HG03575 (cell line): ENCODE data around the gene WDR76.
"Not testable (repeated sequence)": the region's sequence is repeated elsewhere in the genome, so short reads cannot be mapped to it uniquely, and the experiment has no call there.

Experiments used
- ATAC-seq: cut with Tn5 transposase; IDR thresholded peaks from one replicate; pipeline ENCODE4 v1.9.1; 2021; ENCODE audit not compliant: unreplicated experiment, insufficient number of reproducible peaks, low FRiP score; ENCODE audit errors: extremely low read depth

Gene WDR76

DNA sequence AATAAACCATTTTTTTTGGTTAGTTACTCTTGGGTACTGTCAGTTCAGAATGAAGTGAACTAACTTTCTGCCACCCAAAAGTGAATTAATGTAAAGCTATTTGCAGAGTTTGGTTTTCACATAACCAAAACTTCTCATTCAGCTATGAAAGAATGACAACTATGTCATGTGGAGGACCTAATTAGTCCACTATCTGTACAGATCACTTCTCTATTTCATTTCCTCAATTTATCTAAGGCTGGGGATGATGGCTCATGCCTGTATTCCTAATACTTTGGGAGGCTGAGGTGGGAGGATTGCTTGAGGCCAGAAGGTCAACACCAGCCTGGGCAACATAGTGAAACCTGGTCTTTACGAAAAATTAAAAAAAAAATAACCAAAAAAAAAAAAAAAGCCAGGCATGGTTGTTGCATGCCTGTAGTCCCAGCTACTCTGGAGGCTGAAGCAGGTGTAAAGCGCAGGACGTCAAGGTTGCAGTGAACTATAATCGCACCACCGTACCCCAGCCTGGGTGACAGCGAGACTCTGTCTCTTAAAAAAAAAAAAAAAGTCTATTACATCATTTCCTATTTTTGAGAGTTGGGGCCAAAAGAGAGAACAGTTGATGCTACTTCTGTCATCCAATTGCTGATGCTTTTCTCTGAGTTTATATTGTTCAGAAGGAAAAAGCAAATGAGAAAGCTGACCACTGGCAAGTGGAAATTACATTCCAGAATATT lies 17.7 kb upstream of the WDR76 start:
- ATAC-seq = no peak

- not testable (repeated sequence) for ATAC-seq
Observed at GRCh38 chr15:43815064-43815463, 11.7 kb upstream of the WDR76 start.

DNA sequence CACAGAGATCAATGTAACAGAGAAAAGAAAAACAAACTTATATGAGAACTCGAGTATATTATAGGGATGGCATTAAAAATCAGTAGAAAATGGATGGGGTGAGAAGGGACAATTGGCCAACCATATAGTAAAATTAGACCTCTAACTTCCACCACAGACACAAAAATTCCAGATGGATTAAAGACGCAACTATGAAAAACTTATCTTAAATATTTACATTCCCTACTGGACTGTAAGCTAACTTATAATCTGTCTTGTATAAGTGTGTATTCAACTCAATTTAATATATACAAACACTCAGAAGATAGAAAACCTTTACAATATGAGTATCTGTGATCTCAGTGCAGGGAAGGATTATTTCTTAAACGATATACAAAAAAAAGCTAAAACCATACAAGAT lies 5.3 kb upstream of the WDR76 start:
- no peak for ATAC-seq

DNA sequence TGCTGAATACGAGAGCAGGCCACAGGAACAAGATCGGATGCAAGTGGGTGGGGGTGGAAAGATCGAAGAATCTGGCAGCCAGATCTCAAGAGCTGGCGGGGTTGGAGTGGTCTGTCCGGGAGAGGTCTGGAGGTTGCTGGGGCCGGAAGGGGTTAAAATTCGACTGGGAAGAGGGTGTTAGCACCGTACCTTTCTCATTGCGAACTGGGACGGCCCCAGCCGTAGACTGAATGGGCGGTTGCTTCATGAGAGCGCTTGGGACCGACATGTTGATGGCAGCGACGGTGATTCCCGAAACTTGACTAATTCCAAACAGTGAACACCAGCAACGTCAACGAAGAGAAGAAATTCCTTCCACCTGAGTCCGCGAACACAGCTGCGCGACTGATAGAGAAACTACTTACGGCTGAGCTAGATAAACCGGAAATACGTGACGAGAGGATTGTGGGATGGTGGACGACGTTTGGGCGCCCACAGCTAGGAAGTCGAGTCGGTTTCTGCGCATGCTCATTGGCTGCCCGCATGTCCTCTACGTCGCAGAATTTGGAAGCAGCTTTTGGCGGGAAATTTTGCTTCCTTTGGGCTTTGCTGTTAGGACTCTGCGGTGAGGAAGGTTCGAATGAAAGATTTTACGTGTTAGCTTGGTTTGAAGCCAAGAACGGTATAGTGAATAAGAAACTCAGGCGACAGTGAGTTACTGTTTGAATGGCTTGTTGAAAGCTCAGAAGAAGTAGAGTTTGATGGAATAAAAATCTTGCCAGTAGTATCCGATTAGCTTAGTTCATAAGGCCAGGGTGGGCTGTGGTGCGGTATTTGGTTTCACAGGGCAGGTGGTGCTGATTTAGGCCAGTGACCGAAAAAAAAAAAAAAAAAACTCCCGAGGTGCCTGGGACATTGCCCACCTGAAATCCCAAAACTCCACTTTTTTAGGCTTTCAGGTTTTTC lies 2.2 kb upstream of the WDR76 start, which contains the start of gene MFAP1:
MFAP1 (minus strand) TSS at position 389 of the 945 bp plus-strand sequence; CDS start at position 268, 121 bp downstream.
- ATAC-seq = peak; percentile 44

GRCh38 chr15:43825305-43825704 lies 1.5 kb upstream of the WDR76 start:
- ATAC-seq = not testable (repeated sequence)

DNA sequence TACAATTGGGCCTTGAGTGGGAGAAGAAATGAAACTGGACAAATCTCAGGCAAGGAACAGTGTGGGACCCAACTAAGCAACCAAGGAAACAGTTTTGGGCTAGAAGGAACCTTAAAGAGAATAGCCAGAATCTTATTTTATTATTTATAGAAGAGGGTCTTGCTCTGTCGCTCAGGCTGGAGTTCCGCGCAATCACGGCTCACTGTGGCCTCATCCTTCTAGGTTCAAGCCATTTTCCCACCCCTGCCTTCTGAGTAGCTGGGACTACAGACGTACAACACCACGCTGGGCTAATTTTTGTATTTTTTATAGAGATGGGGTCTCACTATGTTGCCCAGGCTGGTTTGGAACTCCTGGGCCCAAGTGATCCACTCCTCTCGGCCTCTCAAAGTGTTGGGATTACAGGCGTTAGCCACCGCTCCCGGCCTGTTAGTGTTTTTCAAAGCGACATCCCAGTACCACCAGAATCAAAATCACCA lies 734 bp upstream of the WDR76 start:
- ATAC-seq = no peak

DNA sequence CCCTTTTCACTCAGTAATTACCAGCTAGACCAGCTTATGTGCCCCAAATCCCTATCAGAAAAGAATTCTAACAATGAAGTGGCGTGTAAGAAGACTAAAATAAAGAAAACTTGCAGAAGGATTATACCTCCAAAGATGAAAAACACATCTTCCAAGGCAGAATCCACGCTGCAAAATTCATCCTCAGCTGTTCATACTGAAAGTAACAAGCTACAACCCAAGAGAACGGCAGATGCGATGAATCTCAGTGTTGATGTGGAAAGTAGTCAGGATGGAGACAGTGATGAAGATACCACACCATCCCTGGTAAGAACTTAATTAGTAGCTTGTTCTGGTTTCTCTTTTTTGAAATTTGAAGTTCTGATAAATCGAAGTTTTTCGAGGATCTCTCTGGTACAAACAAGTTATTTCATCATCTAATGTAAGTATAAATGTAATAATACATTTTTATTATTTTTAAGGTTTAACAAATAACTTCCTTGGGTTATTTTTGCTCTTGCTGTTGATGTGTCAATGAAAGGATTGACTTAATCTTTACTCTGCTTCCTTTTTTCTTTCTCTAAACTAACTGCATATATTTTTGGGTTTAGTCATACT lies 1.4 kb downstream of the WDR76 start:
- ATAC-seq = no peak

GRCh38 chr15:43829951-43830540 lies 3.2 kb downstream of the WDR76 start:
- not testable (repeated sequence) for ATAC-seq

DNA sequence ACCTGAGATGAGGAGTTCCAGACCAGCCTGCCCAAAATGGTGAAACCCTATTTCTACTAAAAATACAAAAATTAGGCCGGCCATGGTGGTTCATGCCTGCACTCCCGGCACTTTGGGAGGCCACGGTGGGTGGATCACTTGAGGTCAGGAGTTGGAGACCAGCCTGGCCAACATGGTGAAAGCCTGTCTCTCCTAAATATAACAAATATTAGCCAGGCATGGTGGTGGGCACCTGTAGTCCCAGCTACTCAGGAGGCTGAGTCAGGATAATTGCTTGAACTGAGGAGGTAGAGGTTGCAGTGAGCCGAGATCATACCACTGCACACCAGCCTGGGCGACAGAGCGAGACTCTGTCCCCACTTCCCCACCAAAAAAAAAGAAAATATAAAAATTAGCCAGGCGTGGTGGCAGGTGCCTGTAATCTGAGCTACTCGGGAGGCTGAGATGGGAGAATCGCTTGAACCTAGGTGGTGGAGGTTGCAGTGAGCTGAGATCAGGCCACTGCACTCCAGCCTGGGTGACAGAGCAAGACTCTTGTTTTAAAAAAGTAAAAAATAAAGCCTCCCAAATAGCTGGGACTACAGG lies 4.0 kb downstream of the WDR76 start:
- not testable (repeated sequence) for ATAC-seq

DNA sequence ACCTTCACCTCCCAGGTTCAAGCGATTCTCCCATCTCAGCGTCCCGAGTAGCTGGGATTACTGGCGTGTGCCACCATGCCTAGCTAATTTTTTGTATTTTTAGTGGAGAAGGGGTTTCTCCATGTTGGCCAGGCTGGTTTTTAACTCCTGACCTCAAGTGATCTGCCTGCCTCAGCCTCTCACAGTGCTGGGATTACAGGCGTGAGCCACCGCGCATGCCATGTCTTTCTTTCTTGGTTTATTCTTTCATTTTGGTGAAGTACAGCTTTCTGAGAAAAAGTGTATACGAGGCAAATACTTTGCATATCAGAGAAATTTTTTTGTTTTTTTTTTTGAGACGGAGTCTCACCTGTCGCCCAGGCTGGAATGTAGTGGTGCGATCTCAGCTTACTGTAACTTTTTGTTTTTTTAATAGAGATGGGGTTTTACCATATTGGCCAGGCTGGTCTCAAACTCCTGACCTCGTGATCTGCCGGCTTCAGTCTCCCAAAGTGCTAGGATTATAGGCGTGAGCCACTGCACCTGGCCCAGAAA lies 4.8 kb downstream of the WDR76 start:
- ATAC-seq = not testable (repeated sequence)

DNA sequence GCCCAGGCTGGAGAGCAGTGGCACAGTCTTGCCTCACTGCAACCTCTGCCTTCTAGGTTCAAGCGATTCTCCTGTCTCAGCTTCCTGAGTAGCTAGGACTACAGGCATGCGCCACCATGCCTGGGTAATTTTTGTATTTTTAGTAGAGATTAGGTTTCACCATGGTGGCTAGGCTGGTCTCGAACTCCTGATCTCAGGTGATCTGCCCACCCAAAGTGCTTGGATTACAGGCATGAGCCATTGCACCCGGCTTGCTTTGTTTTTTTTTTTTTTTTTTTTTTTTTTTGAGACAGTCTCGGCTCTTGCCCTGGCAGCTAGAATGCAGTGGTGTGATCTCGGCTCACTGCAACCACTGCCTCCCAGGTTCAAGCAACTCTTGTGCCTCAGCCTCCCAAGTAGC lies 5.7 kb downstream of the WDR76 start:
- not testable (repeated sequence) for ATAC-seq

- no peak for ATAC-seq
Observed at GRCh38 chr15:43845421-43845820, 18.6 kb downstream of the WDR76 start.

- no peak for ATAC-seq
Observed at GRCh38 chr15:43851251-43851650, 24.4 kb downstream of the WDR76 start.

- ATAC-seq = no peak
Observed at GRCh38 chr15:43852607-43853006, 25.8 kb downstream of the WDR76 start.

DNA sequence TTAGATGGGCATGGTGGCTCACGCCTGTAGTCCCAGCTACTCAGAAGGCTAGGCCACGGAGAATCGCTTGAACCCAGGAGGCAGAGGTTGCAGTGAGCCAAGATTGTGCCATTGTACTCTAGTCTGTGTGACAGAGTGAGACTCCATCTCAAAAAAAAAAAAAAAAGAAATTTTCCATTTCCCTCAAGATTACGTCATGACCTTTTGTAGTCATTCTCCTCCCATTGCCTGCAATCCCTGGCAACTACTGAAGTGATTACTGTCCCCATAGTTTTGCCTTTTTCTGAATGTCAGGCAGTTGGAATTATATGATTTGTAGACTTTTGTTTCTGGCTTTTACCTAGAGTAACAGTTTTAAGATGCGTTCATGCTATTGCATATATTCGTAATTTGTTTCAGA lies 28.0 kb downstream of the WDR76 start:
- ATAC-seq = no peak

DNA sequence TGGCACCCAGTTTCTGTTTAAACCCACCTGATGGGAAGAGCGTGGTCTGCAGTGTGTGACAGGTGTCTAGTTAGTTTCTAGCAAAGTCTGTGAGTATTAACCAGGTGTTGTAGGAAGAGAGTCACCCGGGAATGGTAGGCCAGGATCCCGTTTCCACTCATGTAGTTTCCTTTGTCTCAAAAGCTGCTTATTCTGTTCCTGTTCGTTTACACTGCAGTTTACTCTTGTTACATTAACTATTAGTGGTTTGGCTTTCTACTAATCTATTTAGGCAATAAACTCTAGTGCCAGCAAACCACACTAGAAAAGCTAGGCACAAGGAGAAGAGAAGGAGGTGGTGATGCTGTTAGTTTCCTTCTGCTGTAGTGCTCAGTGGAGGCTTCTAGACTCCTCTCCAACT lies 32.7 kb downstream of the WDR76 start:
- ATAC-seq = no peak

DNA sequence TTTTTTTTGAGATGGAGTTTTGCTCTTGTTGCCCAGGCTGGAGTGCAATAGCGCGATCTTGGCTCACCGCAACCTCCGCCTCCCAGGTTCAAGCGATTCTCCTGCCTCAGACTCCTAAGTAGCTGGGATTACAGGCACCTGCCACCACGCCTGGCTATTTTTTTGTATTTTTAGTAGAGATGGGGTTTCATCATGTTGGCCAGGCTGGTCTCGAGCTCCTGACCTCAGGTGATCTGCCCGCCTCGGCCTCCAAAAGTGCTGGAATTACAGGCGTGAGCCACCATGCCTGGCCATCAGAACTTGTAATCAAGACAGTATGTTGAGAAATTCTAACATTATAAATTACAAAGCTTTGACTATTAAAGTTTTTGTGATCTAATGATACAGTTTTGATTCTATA lies 39.8 kb downstream of the WDR76 start:
- not testable (repeated sequence) for ATAC-seq

DNA sequence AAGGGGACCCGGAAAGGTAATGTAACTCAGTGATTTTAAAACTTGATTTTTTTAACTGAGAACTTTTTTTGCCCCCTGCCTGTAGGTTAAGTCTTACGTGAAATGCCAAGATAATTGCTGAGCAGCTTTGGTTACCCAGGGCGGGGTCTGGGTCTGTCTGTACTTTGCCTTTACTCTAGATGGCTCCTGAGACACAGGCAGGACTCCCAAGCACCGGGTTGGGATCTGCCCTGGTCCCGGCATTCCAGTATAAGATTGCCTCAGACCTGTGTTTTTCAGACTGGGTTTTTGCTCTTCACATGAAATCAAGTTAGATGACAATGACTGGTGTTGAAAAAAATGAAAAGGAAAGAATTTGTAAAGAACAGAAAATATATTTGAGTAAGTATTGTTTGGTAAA lies 40.3 kb downstream of the WDR76 start:
- no peak for ATAC-seq

DNA sequence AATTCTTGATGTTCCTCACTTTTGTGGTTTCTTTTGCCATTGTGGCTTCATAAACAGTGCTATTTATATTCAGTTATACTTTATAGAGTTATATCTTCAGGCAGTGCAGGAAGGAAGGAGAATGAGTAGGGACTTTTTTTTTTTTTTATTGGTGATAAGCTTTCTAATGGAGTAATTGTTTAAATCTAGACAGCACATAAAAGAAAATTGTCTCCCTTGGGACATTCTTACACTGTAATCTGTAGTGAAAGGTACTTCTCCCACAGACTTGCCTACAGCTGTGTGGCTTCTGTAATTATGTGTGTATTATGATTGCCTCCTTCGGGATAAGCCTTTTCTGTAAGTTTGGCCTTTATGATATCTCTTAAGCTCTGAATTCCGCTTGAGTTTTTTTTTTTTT lies 41.6 kb downstream of the WDR76 start:
- no peak for ATAC-seq
